HG02973 (cell line): ENCODE data around the gene RPS18.
"Not testable (repeated sequence)": the region's sequence is repeated elsewhere in the genome, so short reads cannot be mapped to it uniquely, and the experiment has no call there.

Experiments used
- ATAC-seq: cut with Tn5 transposase; IDR thresholded peaks from one replicate; pipeline ENCODE4 v1.9.1; 2021; ENCODE audit warnings: moderate library complexity; ENCODE audit not compliant: unreplicated experiment

Gene RPS18

DNA sequence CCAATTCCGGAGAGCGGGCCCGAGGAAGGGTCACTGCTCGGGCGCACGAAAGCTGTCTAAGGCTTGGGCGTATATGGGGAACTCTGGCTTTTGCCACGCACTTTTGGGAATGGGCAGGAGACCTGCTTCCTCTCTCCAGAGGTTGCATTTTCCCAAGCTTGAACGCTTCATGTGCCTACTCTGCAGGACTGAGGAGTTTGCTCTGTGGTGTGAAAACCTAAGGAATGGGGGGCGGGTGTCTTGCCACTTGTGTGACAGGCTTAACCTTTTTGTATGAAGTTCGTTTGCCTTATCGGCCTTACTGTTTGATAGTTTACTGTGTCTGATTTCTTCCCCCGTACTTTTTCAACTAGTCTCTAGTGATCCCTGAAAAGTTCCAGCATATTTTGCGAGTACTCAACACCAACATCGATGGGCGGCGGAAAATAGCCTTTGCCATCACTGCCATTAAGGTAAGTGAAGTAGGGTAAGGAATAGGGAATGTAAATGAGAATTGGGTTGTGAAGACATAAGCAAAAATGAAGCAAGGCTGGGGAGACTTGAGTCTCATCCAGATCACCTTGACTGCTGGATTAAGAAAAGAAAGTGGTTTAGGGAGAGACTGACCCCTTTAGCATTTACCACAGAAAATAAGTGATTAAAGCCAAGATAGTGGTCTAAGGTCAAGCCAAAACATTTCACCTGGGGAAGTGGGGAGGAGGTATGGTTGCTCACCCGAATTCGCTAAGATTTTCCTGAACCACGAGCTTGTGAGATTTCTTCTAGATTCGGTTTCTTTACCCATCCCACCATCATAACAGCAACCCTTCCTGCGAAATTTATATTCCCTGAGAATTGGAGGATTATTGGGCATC lies 627 bp downstream of the RPS18 start:
- no peak for ATAC-seq

DNA sequence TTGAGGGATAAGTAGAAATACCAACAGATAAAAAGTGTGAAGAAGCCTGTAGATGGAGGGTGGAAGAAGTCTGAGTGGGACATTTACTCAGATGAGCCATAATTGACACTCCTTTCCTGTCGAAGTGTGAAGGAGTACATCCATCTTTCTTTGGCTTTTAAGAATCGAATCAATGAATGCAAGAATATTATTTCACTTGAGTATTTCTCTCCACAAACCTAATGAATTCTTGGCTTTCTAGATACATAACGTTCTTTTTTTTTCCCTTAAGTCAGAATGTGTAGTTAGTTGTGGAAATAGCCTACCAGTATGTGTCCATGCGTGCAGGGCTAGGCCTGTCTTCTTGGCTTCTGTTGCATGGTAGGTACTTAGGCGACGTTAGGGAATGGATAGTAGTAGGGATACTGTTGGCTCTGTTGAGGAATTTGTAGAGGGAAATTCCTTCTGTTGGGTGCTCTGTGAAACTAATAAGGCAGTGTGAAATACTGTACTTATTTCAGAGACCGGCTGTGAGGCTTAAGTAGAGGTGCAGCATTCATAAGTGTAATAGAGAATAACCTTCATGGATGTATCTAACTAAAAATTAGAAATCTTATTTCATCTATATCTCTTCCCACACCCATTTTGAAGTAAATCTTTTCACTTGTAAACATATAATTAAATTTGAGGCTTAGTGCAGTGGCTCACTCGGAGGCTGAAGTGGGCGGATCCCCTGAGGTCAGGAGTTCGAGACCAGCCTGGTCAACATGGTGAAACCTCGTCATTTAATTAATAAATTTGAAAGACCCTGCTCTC lies 1.5 kb downstream of the RPS18 start:
- ATAC-seq, result no peak

DNA sequence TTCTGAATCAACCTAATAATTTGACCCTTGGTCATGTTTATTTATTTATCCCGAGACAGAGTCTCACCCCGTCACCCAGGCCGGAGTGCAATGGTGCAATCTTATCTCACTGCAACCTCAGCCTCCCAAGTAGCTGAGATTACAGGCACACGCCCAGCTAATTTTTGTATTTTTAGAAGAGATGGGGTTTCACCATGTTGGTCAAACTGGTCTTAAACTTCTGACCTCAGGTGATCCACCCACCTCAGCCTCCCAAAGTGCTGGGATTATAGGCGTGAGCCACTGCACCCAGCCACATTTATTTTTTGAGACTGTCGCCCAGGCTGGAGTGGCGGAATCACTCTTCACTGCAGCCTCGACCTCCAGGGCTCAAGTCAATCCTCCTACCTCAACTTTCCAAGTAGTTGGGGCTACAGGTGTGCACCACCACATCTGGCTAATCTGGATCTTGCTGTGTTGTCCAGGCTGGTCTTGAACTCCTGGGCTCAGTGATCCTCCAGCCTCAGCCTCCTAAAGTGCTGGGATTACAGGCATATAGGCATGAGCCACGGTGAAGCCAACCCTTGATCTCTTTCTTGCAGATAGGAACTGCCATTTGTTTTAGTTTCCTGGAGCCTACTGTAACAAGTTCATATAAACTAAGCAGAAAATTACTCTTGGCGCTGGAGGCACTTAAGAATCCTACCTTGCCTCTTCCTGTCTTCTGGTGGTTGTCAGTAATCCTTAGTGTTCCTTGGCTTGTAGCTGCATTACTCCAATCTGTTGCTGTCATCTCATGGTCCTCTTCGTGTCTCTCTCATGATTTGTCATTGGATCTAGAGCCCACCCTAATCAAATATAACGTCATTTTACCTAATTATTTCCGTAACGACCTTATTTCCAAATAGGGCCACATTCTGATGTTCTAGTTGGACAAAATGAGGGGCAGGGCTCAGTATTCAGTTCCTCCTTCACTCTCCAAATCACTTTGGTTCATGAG lies 2.3 kb downstream of the RPS18 start:
- ATAC-seq, result no peak

DNA sequence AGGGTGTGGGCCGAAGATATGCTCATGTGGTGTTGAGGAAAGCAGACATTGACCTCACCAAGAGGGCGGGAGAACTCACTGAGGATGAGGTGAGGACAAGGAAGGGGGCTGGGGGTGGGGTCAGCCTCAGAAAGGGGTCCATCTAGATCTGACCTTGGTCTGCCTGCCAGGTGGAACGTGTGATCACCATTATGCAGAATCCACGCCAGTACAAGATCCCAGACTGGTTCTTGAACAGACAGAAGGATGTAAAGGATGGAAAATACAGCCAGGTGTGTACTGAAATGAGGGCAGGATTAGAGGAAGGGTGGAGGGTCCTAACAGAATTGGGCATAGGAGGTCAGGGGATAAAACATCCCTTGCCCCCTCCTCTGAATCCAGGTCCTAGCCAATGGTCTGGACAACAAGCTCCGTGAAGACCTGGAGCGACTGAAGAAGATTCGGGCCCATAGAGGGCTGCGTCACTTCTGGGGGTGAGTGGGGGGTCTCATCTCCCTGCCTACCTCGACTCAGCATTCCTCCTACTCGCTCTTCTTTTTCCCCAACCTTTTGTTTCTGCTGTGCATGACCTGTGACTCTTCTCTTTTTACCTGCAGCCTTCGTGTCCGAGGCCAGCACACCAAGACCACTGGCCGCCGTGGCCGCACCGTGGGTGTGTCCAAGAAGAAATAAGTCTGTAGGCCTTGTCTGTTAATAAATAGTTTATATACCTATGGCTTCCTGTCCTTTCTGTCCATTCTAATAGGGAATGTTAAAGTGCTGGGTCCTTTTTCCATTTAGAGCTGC lies 4.1 kb downstream of the RPS18 start:
- not testable (repeated sequence) for ATAC-seq

DNA sequence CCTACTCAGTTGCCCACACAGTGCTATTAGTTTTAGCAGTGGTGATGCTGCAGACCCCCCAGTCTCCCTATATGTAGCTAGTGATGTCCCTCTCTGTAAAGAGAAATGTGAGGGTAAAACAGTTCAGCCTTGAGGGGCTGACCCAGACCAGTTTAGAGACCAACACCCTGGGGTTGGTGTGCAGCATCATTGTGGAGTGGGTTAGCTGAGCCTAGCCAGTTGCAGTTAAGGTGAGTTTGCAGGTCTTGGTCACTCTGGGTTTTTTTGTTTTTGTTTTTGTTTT lies 4.6 kb downstream of the RPS18 start:
- ATAC-seq, result no peak

DNA sequence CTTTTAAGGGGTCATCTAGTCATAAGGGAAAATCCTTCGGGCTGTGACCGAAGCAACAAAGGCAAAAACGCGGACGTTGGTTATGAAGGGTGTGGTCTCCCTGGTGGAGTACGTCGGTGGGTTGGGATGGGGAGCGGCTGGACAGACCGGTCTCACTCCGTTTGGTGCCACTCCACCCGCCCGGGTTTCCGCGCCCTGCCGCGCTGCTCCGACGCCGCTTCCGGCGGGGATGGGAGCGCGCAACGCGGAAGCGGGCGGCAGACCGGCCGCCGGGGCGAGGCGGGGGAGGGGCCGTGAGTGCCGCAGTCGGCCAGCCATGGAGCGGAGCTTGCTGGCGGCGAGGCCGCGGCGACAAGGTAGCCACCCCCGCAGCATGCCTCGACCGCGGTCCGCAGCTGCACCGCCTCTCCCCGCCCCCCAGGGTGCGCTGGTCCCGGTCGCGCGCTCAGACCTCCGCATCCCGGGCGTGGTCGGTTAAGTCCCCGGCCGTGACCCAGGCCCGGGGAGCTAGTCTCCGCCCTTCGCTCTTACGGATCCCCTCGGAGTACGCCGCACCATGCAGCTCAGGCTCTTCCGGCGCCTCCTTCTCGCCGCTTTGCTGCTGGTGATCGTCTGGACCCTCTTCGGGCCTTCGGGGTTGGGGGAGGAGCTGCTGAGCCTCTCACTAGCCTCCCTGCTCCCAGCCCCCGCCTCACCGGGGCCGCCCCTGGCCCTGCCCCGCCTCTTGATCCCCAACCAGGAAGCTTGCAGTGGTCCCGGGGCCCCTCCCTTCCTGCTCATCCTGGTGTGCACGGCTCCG lies 5.2 kb downstream of the RPS18 start, which contains the start of gene B3GALT4:
B3GALT4 (plus strand) TSS at position 260 of the 799 bp plus-strand sequence; CDS start at position 557, 297 bp downstream.
- no peak for ATAC-seq

DNA sequence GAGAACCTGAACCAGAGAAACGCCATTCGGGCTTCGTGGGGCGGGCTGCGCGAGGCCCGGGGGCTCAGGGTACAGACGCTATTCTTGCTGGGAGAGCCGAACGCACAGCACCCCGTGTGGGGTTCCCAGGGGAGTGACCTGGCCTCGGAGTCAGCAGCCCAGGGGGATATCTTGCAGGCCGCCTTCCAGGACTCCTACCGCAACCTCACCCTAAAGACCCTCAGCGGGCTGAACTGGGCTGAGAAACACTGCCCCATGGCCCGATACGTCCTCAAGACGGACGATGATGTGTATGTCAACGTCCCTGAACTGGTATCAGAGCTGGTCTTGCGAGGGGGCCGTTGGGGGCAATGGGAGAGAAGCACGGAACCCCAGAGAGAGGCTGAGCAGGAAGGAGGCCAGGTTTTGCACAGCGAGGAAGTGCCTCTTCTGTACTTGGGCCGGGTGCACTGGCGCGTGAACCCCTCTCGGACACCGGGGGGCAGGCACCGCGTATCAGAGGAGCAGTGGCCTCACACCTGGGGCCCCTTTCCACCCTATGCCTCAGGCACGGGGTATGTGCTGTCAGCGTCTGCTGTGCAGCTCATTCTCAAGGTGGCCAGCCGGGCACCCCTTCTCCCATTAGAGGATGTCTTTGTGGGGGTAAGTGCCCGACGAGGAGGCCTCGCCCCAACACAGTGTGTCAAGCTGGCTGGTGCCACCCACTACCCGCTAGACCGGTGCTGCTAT lies 6.0 kb downstream of the RPS18 start:
- ATAC-seq, result no peak

DNA sequence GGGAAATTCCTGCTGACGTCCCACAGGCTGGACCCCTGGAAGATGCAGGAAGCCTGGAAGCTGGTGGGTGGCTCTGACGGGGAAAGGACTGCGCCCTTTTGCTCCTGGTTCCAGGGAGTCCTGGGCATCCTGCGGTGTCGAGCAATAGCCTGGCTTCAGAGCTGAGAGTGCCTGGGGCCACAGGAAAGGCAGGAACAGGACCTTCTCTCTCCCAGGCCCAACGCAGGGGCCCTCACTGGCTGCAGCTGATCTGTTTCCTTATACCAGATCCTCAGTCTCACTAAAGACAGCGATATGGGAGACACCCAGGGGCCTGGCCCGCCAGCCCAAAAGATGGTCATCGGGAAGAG lies 6.5 kb downstream of the RPS18 start:
- no peak for ATAC-seq

DNA sequence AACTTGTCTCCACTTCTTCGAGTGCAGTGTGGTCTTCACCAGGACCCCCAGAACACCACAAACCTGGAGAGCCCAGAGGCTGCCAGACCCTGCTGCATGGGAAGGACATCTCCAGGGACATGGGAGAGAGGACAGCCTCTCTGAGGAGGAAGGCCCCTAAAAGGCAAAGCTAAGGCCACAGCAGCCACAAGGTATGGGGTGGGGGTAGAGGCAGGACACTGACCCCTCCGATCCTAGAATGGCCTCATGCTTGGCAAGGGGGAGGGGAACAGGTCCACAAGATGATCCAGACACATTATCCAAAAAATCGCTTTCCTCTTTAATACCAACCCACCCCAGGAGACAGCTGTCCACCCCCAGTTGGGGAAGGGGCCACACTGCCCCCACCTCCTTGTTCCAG lies 6.9 kb downstream of the RPS18 start:
- no peak for ATAC-seq

DNA sequence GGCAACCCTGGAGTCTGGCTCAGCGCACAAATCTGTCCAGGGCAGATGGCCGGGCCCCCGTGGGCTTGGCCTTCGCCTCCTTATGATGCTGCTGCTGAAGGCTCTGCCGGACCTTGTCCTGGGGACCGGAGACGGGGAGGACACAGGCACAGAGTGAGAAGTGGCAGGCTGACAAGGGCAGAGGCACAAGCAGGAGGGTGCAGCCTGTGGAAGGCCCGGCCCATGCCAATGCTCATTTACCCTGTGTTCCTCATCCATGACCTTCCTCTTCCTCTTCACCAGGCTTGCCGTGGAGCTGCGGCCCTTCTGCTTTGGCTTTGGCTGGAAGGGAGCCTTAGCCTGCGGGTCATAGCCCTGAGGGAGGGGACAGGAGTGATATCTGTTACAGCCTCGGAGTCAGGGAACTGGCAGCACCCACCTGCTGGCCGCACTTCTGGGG lies 7.4 kb downstream of the RPS18 start:
- ATAC-seq, result no peak

DNA sequence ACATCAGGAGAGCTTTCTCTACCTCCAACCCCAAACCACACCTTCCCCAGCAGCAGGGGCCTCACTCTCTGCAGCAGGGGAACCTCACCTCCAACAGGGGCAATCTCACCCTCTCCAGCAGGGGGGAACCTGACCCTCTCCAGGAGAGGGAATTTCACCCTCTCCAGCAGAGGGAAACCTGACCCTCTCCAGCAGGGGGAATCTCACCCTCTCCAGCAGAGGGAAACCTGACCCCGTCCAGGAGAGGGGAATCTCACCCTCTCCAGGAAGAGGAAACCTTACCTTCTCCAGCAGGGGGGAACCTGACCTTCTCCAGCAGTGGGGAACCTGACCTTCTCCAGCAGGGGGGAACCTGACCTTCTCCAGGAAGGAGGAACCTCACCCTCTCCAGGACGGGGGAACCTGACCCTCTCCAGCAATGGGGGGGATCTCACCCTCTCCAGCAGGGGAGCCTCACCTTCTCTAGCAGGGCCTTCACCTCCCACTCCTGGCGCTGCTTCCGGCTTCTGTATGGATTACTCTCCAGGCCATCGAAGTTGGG lies 8.2 kb downstream of the RPS18 start:
- no peak for ATAC-seq

DNA sequence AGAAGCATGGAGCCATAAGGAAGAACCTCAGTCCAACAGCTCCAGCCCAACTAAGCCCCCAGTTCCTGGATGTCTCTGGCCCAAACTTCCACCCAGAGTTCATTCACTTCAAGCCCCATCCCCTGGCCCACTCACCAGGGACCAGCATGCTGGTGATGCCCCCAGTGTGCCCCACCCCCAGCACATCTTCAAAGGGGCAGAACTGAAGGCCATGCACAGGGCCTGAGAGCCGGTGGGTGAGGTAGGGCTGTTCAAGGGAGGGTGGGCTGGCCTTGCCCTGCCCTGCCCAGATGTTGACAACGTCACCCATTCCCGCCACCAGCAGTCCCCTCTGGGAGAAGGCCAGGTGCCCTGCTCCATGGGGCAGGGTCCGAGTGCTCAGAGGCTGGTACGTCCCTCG lies 8.7 kb downstream of the RPS18 start:
- ATAC-seq, result no peak

DNA sequence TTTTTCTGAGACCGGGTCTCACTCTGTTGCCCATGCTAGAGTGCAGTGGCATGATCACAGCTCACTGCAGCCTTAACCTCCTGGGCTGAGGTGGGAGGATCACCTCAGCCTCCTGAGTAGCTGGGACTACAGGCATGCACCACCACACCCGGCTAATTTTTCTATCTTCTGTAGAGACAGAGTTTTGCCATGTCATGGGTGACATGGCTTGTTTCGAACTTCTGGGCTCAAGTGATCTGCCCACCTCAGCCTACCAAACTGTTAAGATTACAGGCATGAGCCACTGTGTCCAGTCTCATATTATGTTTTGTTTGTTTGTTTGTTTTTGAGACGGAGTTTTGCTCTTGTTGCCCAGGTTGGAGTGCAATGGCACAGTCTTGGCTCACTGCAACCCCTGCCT lies 13.3 kb downstream of the RPS18 start:
- not testable (repeated sequence) for ATAC-seq

DNA sequence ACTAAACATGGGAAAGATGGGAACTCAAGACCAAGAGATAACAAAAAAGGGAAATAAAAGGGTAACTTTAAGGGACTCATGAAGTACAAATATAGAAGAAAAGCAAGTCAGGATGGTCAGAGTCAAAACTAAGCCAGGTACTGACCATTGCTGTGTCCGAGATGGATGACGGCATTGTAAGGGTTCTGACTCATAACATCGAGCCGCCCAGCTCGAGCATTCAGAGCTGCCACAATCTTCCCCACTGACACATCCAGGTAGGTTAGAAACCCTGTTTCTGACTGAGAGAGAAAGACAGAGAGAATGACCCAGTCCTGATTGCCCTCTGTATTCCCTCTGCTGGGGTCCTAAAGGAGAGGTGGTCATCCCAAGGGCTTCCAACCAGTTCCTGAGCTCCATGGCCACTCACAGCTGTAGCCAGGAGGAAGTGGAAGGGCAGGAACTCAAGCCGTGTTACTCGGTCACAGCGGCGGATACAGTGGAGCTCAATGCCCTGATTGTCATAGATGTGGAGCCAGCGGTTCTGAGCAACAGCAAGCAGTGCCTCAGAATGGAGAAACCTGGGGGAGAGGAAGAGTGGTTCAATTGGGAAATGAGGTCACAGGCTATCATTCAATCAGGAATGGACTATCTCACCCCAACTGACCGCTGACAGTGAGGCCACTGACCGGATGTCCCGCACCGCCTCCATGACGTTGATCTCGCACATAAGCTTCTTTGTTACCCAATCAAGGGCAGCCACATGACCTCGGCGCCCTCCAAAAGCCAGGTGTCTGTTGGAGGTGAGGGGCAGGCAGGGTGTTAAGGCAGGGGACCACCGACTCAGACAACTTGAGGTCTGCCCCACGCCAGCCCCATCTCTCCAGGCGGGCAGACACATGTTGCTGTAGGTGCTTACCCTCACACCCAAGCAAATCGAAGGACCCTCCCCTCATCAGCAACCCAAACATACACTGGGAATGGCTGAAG lies 15.4 kb downstream of the RPS18 start:
- ATAC-seq, result no peak

DNA sequence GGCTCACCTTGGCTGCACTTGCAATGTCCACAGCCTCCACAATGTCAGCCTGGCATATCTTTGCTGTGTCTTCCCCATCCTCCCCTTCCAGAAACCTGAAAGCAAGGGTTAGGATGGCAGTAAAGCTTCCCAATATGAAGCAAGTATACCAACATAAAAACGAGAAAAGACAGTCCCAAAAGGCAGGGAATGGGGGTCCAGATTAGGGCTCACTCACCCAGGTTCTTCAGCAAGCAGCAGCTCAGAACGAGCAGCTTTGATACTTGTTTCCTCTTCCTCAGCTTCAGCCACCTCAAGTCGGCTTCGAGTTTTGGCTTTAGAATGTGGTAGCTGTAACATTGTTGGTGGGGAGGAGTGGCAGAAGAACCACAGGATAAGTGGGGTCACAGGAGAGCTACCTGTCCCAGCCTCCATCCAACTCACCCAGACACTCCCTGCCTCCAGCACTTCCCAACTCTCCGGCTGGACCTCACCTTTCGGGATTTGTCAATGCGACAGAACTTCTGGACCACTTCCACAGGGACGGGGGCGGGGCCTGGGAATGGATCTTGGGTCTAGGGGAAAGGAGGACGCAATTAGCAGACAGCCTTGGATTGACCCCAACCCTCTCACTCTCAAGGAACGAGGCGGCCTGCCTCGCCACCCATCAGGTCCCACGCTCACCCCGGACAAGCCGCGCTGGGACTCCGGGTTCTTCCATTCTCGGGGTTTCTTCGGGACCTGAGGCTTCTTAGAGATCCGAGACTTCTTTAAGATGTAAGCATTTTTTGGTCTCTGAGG lies 16.5 kb downstream of the RPS18 start:
- no peak for ATAC-seq

DNA sequence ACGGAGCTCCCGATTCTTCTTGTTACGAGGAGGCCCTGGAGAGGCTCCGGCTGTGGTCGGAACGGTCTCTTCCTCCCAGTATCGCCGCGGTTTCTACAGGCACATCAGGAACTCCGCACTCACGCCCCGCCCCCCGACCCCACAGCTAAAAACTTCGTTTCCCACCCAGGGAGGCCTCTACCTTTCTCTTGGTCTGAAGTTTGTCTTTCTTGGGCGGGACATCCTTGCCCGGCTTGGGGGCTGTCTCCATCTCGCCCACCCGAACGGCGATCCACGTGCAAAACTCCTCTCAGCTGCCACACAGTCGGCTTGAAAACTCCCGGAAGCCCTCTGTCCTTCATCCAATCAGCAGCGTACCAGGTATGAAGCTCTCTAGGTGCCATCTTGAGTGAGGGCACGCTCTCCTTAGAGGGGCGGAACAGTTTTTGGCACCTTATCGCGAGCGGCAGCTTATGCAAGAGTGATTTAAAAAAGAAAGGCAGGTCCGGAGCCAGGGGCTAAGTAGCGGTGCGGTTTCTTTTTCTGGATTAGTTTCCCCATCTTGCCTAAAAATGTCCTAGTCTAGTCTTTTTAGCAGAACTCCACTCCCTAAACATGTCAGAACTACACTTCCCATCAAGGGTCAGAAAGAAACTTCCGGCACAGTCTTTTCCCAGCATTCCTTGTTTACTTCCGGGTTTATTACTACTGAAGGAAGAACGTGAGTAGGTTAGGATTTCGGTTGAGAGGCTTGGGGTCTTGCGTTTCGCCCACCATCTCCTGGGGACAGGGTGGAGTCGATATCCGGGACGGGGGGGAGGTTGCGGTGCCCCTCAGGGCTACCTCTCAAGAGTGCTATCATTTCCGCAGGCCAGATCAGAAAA lies 17.3 kb downstream of the RPS18 start, which contains the start of the genes PFDN6 and WDR46:
PFDN6 (plus strand) TSS at position 681 of the 863 bp plus-strand sequence. CDS start 256 bp downstream, outside the sequence.
WDR46 (minus strand) TSS at position 319 of the 863 bp plus-strand sequence; CDS start at position 250, 69 bp downstream.
- peak; percentile 71 for ATAC-seq
